Adrenal gland (tissue), 12 donors: Measurements from ENCODE around the gene TRIM66. TPM values are rescaled to one million over a fixed set of nuclear protein-coding genes. Genes with fewer than 3 reads are reported as not detected.

Experiments
- DNase-seq, 7 donors: peaks; one replicate each; pipeline ENCODE4 v3.0.0-alpha.2; 2019 to 2020
- H3K27ac ChIP-seq, 5 donors: fragments of 200-600 bp; sonication (generic) in 4 of 5; 1 replicate in 3 of 5; 2 replicates in 2 of 5; pipeline versions ENCODE4 v1.5.1 to v1.8.0; 2016 to 2020; ENCODE audit warnings: mild to moderate bottlenecking in 1 of 5
- H3K27me3 ChIP-seq: fragments of 200-600 bp; 2 replicates; pipeline ENCODE4 v1.8.0; 2021
- H3K36me3 ChIP-seq, 2 donors: fragments of 200-600 bp; replicated peaks in 1 of 2; 1 replicate in 1 of 2; 2 replicates in 1 of 2; pipeline versions ENCODE4 v1.5.1 to v1.8.0; 2018 to 2022
- H3K4me1 ChIP-seq, 2 donors: fragments of 200-600 bp; replicated peaks in 1 of 2; 1 replicate in 1 of 2; 2 replicates in 1 of 2; pipeline versions ENCODE4 v1.5.1 to v1.8.0; 2018 to 2021
- H3K4me3 ChIP-seq, 4 donors: fragments of 200-600 bp; sonication (generic) in 3 of 4; one replicate each; pipeline ENCODE4 v1.5.1; 2016 to 2018
- H3K9me3 ChIP-seq, 3 donors: fragments of 200-600 bp; sonication (generic) in 1 of 3; replicated peaks in 1 of 3; 1 replicate in 2 of 3; 2 replicates in 1 of 3; pipeline versions ENCODE4 v1.5.1 to v1.8.0; 2016 to 2021
- POLR2A ChIP-seq, 2 donors: fragments of 450-650 bp; IDR thresholded peaks; one replicate each; pipeline ENCODE4 v1.6.1; 2017; ENCODE audit warnings: antibody characterized with exemption in 2 of 2, mild to moderate bottlenecking in 2 of 2, moderate library complexity in 1 of 2
- WGBS, 4 donors: extraction: QIAGEN DNeasy Blood & Tissue Kit in 2 of 4; methylation state at CpG; one replicate each; pipeline versions ENCODE4 v1.1.5 to v1.1.7; 2013 to 2017; 5-methylcytosine and 5-hydroxymethylcytosine counted together
- intact Hi-C, 2 donors: fragments of 100-400 bp; cut with DNase I; formaldehyde crosslinking; loops; one replicate each; pipeline versions ENCODE4 v1.14.1 to v1.15.0; 2022 to 2023
- polyA plus RNA-seq, 3 donors: library from polyadenylated mRNA; stranded (reverse); fragments of 200-250 nt in 2 of 3; fragments of 350-450 nt in 1 of 3; fragmentation: Illumina TruSeq in 1 of 3; extraction: RNeasy Lipid Tissue Mini Kit (QIAGEN cat#74804) in 1 of 3; gene quantifications; one replicate each; pipeline ENCODE4 v1.2.3, GENCODE V29; 2013 to 2014
- total RNA-seq, 9 donors: library from RNA; depleted of rRNA in 4 of 9; stranded (reverse); fragments of >200 nt in 4 of 9; fragments of 120-200 nt in 1 of 9; fragmentation: NEBNext Ultra II Directional in 1 of 9; extraction: Animal tissue kit (Norgen Biotek cat#: 25700) in 1 of 9; gene quantifications; one replicate each; pipeline versions ENCODE4 v1.1.0 to v1.2.4, GENCODE V29; 2013 to 2023
- TF ChIP-seq, protein P1 (sequence below), 6 experiments: fragments of 450-650 bp in 4 of 6; fragments of 200-600 bp in 2 of 6; sonication (generic) in 1 of 6; IDR thresholded peaks; 1 replicate in 5 of 6; 2 replicates in 1 of 6; pipeline versions ENCODE4 v1.5.1 to v1.8.0; 2016 to 2021; ENCODE audit warnings: antibody characterized with exemption in 6 of 6, mild to moderate bottlenecking in 2 of 6, moderate library complexity in 1 of 6
- donor health status: healthy with polysubstance abuse.
- donor health status: Bipolar disorder and iron deficiency.
- donor health status: DM: yes; HTN: yes; CAD: no.
- donor health status: DM: no; HTN: no; CAD: no.
- donor health status: DM: no; HTN: no; CAD: no.
- donor health status: DM: yes; HTN: yes; CAD: no.

The TRIM66 gene
- total and polyA plus RNA-seq, 12 donors, result 3.6 to 18.4 (median 8.3) TPM

DNA sequence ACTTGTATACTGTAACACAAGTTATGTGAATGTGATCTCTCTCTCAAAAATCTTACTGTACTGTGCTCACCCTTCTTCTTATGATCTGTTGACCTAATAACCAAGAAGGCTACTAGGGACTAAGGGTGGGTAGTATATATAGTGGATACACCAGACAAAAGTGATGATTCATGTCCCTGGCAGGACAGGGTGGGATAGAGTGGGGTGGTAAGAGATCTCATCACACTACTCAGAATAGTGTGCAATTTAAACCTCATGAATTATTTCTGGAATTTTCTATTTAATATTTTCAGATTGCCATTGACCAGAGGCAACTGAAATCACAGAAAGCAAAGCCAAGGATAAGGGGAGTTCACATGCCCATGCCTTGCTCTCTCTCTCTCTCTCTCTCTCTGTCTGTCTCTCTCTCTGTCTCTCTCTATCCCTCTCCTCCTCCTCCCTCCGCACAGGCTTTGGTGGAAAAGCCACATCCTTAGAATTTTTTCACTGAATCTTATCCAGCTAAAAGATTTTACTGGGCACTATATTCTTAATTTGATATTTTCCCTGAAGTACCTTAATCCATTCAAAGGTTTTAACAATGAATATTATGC lies 76.4 kb downstream of the TRIM66 start:
- peaks cover 0 to 7% of the 10 kb centered on the region in 2 donors for H3K4me1 ChIP-seq
- no peak overlapping the region for H3K27ac ChIP-seq
- intact Hi-C loops, result no loop called here
- no peaks in the 10 kb centered on the region for H3K27me3 ChIP-seq
- 84 to 100% (median 93%) methylated on average over 1 of the region's 1 CpG for whole genome bisulfite sequencing, 4 donors
- H3K9me3 ChIP-seq, result no peaks in the 10 kb centered on the region
- TF ChIP-seq, protein P1, sequence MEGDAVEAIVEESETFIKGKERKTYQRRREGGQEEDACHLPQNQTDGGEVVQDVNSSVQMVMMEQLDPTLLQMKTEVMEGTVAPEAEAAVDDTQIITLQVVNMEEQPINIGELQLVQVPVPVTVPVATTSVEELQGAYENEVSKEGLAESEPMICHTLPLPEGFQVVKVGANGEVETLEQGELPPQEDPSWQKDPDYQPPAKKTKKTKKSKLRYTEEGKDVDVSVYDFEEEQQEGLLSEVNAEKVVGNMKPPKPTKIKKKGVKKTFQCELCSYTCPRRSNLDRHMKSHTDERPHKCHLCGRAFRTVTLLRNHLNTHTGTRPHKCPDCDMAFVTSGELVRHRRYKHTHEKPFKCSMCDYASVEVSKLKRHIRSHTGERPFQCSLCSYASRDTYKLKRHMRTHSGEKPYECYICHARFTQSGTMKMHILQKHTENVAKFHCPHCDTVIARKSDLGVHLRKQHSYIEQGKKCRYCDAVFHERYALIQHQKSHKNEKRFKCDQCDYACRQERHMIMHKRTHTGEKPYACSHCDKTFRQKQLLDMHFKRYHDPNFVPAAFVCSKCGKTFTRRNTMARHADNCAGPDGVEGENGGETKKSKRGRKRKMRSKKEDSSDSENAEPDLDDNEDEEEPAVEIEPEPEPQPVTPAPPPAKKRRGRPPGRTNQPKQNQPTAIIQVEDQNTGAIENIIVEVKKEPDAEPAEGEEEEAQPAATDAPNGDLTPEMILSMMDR (IDR thresholded peaks at IDR 0.05), result no peak
- TF ChIP-seq POLR2A (IDR thresholded peaks at IDR 0.05), result no peak
- H3K36me3 ChIP-seq, result no peaks in the 10 kb centered on the region
- DNase-seq, result no peak
- H3K4me3 ChIP-seq, result no peak overlapping the region

DNA sequence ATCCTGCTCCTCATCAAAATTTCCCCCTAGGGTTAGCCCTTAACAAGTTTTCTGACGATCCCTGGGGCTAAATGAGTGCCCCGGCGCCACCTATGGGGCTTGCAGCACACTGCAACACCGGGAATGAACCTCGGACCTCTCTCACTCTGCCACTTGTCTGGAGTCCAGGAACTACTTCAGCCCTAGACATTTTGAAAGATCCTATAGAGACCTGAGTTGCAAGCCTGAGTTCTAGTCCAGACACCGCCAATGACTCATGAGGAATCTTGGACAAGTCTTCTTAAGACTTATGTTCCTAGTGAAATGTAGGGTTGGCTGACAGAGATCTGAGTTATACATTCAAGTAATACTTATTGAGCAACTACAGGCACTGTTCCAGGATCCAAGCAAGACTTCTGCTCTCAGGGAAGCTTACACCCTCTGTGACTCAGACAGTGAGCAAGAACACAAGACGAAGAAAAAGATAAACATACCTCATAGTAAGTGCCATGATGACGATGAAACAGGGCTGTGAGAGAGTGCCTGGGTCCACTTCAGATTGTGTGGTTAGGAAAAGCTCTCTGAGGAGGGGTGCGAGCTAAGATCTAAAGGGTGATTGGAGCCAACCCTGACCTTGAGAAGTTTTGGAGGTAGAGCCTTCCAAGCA lies 78.3 kb downstream of the TRIM66 start:
- intact Hi-C loops, result no loop called here
- Histone ChIP-seq H3K4me1 (peaks cover 0 to 7% of the 10 kb centered on the region in 2 donors), H3K9me3 (no peaks in the 10 kb centered on the region), H3K27me3 (no peaks in the 10 kb centered on the region), H3K4me3 (no peak overlapping the region), H3K36me3 (no peaks in the 10 kb centered on the region), H3K27ac (peak overlapping the region in 4 of 5 donors; percentile 9 to 56 (median 50))
- TF ChIP-seq, protein P1 (IDR thresholded peaks at IDR 0.05), result peak; percentile 51 to 67 (median 61)
- TF ChIP-seq POLR2A (IDR thresholded peaks at IDR 0.05), result no peak
- 14 to 21% (median 16%) methylated on average over 7 to 9 of the region's 9 CpGs for WGBS, 4 donors
- DNase-seq, result peak; percentile 60 to 82 (median 78)

DNA sequence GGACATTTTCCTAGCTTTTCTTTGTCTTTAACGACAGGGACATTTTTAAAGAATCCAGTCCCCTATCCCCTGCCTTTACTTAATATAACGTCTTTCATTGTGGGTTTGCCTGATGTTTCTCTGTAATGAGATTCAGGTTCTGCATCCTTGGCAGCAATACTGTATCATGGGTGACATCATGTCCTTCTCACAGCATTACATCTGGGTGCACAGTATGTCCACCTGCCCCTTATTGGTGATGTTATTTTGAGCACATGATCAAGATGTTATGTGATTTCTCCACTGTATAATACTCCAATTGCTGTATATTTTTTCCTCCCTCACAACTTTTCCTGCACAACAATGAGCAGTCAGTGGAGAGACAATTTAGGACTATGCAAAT lies 78.8 kb downstream of the TRIM66 start:
- WGBS, 4 donors, result 69 to 78% (median 75%) methylated on average over 2 of the region's 2 CpGs
- Histone ChIP-seq H3K36me3 (no peaks in the 10 kb centered on the region), H3K4me3 (no peak overlapping the region), H3K4me1 (peaks cover 0 to 4% of the 10 kb centered on the region in 2 donors), H3K27me3 (no peaks in the 10 kb centered on the region), H3K27ac (no peak overlapping the region), H3K9me3 (no peaks in the 10 kb centered on the region)
- intact Hi-C loops, result no loop called here
- no peak for TF ChIP-seq POLR2A (IDR thresholded peaks at IDR 0.05)
- TF ChIP-seq, protein P1 (IDR thresholded peaks at IDR 0.05), result no peak
- no peak for DNase-seq

DNA sequence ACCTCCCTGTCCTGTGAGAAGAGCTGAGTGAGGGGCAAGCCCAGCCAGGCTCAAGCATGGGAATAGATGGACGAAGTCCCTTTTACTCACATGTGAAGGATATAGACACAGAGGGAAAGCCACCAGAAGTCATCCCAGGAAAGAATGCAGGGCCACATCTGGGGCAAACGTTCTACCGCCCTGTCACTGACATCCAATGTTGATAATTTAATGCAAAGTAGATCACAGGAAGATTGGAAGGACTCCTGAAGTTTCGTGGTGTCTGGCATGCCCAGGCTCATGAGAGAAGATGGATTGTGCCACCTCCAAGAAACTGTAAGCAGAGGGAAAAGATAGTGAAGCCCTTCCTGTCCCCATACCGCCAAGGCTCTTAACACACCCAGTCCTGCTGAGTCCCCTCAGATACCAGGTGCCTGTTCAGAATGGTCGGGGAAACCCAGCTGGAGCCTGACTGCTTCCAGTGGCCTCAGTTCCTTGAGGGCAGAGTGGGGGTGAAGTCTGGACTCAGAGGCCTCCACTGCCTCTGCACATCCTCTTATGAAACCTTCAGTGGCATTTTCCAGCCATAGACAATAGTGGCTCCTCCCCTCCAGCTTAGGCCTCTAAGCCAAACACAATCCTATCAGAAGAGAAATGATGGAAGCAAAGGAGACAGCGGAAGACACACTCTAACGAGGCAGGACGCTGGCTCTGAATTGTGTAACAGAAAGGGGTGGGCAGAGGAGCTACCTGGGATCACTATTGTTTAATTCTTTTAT lies 80.9 kb downstream of the TRIM66 start:
- DNase-seq, result no peak
- H3K4me3 ChIP-seq, result no peak overlapping the region
- H3K36me3 ChIP-seq, result no peaks in the 10 kb centered on the region
- no peaks in the 10 kb centered on the region for H3K27me3 ChIP-seq
- 81 to 86% (median 83%) methylated on average over 9 of the region's 9 CpGs for WGBS, 4 donors
- intact Hi-C loops, result no loop called here
- H3K4me1 ChIP-seq, result no peaks in the 10 kb centered on the region
- H3K9me3 ChIP-seq, result no peaks in the 10 kb centered on the region
- no peak overlapping the region for H3K27ac ChIP-seq
- TF ChIP-seq, protein P1 (IDR thresholded peaks at IDR 0.05), result no peak
- TF ChIP-seq POLR2A (IDR thresholded peaks at IDR 0.05), result no peak
